Fibroblast of lung (primary cell): Measurements from ENCODE around the gene P4HA1.
"Not testable (repeated sequence)": the region's sequence is repeated elsewhere in the genome, so short reads cannot be mapped to it uniquely, and the experiment has no call there.

ENCODE experiments used
- EZH2 ChIP-seq: IDR thresholded peaks from 2 replicates; pipeline ENCODE4 v1.5.1; 2012; ENCODE audit warnings: low read length, control low read depth, mild to moderate bottlenecking; ENCODE audit errors: missing control alignments
- TF ChIP-seq, protein P1 (sequence below), 2 donors: IDR thresholded peaks in 1 of 2; conservative IDR thresholded peaks in 1 of 2; 1 replicate in 1 of 2; 2 replicates in 1 of 2; pipeline ENCODE4 v1.5.1; 2011 to 2012; ENCODE audit warnings: low read length in 2 of 2, control low read depth in 1 of 2, inconsistent platforms in 1 of 2, low read depth in 1 of 2, mild to moderate bottlenecking in 1 of 2

DNA sequence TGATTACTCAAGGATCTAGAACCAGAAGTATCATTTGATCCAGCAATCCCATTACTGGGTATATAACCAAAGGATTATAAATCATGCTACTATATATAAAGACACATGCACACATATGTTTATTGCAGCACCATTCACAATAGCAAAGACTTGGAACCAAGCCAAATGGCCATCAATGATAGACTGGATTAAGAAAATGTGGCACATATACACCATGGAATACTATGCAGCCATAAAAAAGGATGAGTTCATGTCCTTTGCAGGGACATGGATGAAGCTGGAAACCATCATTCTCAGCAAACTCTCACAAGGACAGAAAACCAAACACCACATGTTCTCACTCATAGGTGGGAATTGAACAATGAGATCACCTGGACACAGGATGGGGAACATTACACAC lies 101.2 kb downstream of the P4HA1 start:
- TF ChIP-seq, protein P1, sequence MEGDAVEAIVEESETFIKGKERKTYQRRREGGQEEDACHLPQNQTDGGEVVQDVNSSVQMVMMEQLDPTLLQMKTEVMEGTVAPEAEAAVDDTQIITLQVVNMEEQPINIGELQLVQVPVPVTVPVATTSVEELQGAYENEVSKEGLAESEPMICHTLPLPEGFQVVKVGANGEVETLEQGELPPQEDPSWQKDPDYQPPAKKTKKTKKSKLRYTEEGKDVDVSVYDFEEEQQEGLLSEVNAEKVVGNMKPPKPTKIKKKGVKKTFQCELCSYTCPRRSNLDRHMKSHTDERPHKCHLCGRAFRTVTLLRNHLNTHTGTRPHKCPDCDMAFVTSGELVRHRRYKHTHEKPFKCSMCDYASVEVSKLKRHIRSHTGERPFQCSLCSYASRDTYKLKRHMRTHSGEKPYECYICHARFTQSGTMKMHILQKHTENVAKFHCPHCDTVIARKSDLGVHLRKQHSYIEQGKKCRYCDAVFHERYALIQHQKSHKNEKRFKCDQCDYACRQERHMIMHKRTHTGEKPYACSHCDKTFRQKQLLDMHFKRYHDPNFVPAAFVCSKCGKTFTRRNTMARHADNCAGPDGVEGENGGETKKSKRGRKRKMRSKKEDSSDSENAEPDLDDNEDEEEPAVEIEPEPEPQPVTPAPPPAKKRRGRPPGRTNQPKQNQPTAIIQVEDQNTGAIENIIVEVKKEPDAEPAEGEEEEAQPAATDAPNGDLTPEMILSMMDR (conservative IDR thresholded peaks at IDR 0.05 in 1 of 2, IDR thresholded peaks at IDR 0.05 in 1 of 2; ENCODE audit: low read depth in 1 of 2, low read length in 2 of 2): not testable (repeated sequence)
- TF ChIP-seq EZH2: not testable (repeated sequence)
